Ovary (tissue), 9 donors: ENCODE measurements around the gene INPP5B. TPM values are rescaled to one million over a fixed set of nuclear protein-coding genes. Genes with fewer than 3 reads are reported as not detected.

Experiments used
- DNase-seq, 5 donors: peaks; one replicate each; pipeline ENCODE4 v3.0.0-alpha.2; 2019 to 2020
- H3K27ac ChIP-seq, 2 donors: fragments of 200-600 bp; one replicate each; pipeline versions ENCODE4 v1.5.1 to v1.8.0; 2019 to 2022
- H3K27me3 ChIP-seq: fragments of 200-600 bp; one replicate; pipeline ENCODE4 v1.8.0; 2022
- H3K36me3 ChIP-seq: fragments of 200-600 bp; sonication (generic); one replicate; pipeline ENCODE4 v1.5.1; 2019
- H3K4me1 ChIP-seq: one replicate; pipeline ENCODE4 v1.8.1; 2013; ENCODE audit warnings: mild to moderate bottlenecking, moderate library complexity; ENCODE audit not compliant: insufficient read depth
- H3K4me3 ChIP-seq: fragments of 200-600 bp; sonication (generic); one replicate; pipeline ENCODE4 v1.5.1; 2017
- H3K9me3 ChIP-seq, 2 donors: fragments of 200-600 bp in 1 of 2; sonication (generic) in 1 of 2; one replicate each; pipeline versions ENCODE4 v1.5.1 to v1.8.1; 2013 to 2019; ENCODE audit warnings: mild to moderate bottlenecking in 1 of 2, moderate library complexity in 1 of 2
- EP300 ChIP-seq: sonication (generic); formaldehyde crosslinking; IDR thresholded peaks from one replicate; pipeline ENCODE4 v1.6.1; 2017; ENCODE audit warnings: antibody characterized with exemption
- POLR2A ChIP-seq: fragments of 450-650 bp; IDR thresholded peaks from one replicate; pipeline ENCODE4 v1.6.1; 2017; ENCODE audit warnings: antibody characterized with exemption, mild to moderate bottlenecking, moderate library complexity
- WGBS, 3 donors: extraction: QIAGEN DNeasy Blood & Tissue Kit in 1 of 3; methylation state at CpG; one replicate each; pipeline versions ENCODE4 v1.1.5 to v1.1.7; 2013 to 2017; 5-methylcytosine and 5-hydroxymethylcytosine counted together
- intact Hi-C, 4 donors: fragments of 100-400 bp; cut with DNase I; formaldehyde crosslinking; loops; one replicate each; pipeline versions ENCODE4 v1.11.0 to v1.15.1; 2022 to 2023
- polyA plus RNA-seq, 2 donors: library from polyadenylated mRNA; stranded (reverse); fragments of 200-250 nt in 1 of 2; fragments of 350-450 nt in 1 of 2; fragmentation: Illumina TruSeq in 1 of 2; extraction: RNeasy Lipid Tissue Mini Kit (QIAGEN cat#74804) in 1 of 2; gene quantifications; one replicate each; pipeline ENCODE4 v1.2.3, GENCODE V29; 2013 to 2014
- total RNA-seq, 7 donors: library from RNA; depleted of rRNA in 2 of 7; stranded (reverse); fragments of >200 nt in 2 of 7; fragmentation: NEBNext Ultra II Directional in 3 of 7; extraction: Animal tissue kit (Norgen Biotek cat#: 25700) in 3 of 7; gene quantifications; one replicate each; pipeline versions ENCODE4 v1.1.0 to v1.2.4, GENCODE V29; 2016 to 2023
- TF ChIP-seq, protein P1 (sequence below), 3 donors: fragments of 450-650 bp in 2 of 3; fragments of 200-600 bp in 1 of 3; IDR thresholded peaks; one replicate each; pipeline versions ENCODE4 v1.5.1 to v1.8.0; 2016 to 2022; ENCODE audit warnings: antibody characterized with exemption in 3 of 3, mild to moderate bottlenecking in 1 of 3
- donor health status: DM: no; HTN: no; CAD: no; lungs with moderate emphysema.
- donor health status: DM: no; HTN: no; CAD: no.
- donor health status: Bipolar disorder and iron deficiency.
- donor health status: DM: yes; HTN: yes; CAD: no.
- donor health status: DM: no; HTN: no; CAD: no.
- donor health status: DM: yes; HTN: yes; CAD: no.

The INPP5B gene
- total and polyA plus RNA-seq, 9 donors: 23.2 to 68.5 (median 33.5) TPM

DNA sequence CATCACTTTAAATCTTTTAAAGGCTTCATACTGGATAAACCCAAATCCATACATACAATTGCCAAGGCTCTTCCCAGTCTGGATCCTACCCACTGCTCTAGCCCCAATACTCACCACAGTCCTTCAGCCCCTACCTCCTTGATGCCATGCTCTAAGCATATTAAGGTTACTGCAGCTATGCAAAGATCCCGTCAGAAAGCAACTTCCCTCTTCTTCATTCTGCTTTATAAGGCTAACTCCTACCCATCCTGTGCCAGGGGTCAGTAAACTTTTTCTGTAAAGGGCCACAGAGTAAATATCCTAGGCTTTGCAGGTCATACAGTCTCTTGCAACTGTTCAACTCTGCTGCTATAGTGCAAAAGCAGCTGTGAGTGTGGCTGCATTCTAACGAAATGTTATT, 53.2 kb downstream of the INPP5B start:
- DNase-seq: no peak
- Histone ChIP-seq H3K4me3 (no peak overlapping the region), H3K27me3 (no peaks in the 10 kb centered on the region), H3K36me3 (no peaks in the 10 kb centered on the region), H3K4me1 (no peaks in the 10 kb centered on the region), H3K9me3 (no peaks in the 10 kb centered on the region), H3K27ac (no peak overlapping the region)
- TF ChIP-seq, protein P1, sequence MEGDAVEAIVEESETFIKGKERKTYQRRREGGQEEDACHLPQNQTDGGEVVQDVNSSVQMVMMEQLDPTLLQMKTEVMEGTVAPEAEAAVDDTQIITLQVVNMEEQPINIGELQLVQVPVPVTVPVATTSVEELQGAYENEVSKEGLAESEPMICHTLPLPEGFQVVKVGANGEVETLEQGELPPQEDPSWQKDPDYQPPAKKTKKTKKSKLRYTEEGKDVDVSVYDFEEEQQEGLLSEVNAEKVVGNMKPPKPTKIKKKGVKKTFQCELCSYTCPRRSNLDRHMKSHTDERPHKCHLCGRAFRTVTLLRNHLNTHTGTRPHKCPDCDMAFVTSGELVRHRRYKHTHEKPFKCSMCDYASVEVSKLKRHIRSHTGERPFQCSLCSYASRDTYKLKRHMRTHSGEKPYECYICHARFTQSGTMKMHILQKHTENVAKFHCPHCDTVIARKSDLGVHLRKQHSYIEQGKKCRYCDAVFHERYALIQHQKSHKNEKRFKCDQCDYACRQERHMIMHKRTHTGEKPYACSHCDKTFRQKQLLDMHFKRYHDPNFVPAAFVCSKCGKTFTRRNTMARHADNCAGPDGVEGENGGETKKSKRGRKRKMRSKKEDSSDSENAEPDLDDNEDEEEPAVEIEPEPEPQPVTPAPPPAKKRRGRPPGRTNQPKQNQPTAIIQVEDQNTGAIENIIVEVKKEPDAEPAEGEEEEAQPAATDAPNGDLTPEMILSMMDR (IDR thresholded peaks at IDR 0.05): no peak
- TF ChIP-seq POLR2A: no peak
- 91 to 93% (median 91%) methylated on average over 2 of the region's 2 CpGs for WGBS, 3 donors
- intact Hi-C loops: no loop called here

DNA sequence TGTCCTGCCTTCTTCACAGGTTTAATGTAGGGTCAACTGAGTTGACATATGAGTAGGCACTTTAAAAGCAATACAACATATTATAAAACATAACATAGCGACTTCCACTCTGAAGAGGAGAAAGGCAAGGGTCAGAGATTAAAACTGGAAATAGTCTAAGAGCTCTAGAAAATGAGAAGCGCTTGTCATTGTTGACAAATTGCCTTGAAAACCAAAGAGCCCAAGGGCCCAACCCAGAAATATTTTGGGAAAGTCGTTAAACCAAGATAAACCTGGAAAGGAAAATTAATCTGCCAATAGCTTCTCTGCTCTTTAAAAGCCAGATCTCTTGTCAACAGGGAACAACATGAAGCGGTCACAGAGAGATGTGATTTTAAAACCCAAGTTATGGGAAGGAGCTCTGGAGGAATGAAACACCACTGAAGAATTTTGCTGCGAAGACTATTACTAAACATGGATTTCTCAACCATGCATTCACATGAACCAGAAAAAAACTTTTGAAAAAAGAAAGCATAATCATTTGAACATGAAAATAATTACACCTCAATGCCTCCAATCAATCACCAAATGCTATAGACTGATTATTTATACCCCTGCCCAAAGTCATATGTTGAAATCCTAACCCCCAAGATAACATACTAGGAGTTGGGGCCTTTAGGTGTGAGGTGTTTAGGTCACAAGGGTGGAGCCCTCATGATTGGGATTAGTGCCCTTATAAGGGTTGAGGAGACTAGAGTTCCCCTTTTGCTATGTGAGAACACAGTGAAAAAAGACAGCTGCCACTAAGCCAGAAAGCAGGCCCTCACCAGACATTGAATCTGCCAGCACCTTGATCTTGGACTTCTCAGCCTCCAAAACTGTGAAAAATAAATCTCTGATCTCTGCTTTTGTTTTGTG, 54.5 kb downstream of the INPP5B start:
- no peaks in the 10 kb centered on the region for H3K27me3 ChIP-seq
- H3K27ac ChIP-seq: no peak overlapping the region
- WGBS, 3 donors: 74 to 81% (median 74%) methylated on average over 5 of the region's 5 CpGs
- no peaks in the 10 kb centered on the region for H3K9me3 ChIP-seq
- no peaks in the 10 kb centered on the region for H3K4me1 ChIP-seq
- no peaks in the 10 kb centered on the region for H3K36me3 ChIP-seq
- intact Hi-C loops: no loop called here
- TF ChIP-seq, protein P1 (IDR thresholded peaks at IDR 0.05): no peak
- no peak overlapping the region for H3K4me3 ChIP-seq
- no peak for DNase-seq

DNA sequence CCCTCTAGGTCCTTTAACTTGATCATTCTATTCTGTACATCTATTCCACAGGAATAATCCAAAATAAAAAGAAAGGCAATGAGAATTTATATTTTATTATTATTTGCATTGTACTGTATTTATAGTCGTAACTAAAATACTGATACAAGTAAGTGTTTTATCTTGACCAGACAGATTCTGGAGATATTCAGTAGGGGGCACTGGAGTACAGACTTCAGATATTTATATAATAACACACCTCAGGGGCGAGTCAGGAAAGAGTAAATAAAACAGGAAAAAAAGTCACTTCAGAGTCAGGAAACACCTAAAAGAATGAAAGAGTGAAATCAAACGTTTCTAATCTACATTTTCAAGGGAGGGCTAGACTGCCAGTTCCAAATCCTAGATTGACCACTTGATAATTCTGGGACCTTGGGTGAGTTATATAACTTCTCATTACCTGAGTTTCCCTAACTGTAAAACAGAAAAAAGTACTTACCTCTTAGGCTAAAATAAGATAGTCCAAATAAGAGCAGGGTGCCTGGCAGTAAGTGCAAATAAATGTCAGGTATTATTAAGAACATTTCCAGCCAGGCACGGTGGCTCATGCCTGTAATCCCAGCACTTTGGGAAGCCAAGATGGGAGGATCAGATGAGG, 56.4 kb downstream of the INPP5B start:
- no peak for TF ChIP-seq POLR2A
- no peak for TF ChIP-seq EP300
- TF ChIP-seq, protein P1 (IDR thresholded peaks at IDR 0.05): no peak
- no peaks in the 10 kb centered on the region for H3K27me3 ChIP-seq
- H3K36me3 ChIP-seq: no peaks in the 10 kb centered on the region
- intact Hi-C loops: no loop called here
- H3K4me3 ChIP-seq: no peak overlapping the region
- no peaks in the 10 kb centered on the region for H3K4me1 ChIP-seq
- no peak for DNase-seq
- no peaks in the 10 kb centered on the region for H3K9me3 ChIP-seq
- 38 to 47% (median 38%) methylated on average over 4 of the region's 4 CpGs for WGBS, 3 donors
- no peak overlapping the region for H3K27ac ChIP-seq

DNA sequence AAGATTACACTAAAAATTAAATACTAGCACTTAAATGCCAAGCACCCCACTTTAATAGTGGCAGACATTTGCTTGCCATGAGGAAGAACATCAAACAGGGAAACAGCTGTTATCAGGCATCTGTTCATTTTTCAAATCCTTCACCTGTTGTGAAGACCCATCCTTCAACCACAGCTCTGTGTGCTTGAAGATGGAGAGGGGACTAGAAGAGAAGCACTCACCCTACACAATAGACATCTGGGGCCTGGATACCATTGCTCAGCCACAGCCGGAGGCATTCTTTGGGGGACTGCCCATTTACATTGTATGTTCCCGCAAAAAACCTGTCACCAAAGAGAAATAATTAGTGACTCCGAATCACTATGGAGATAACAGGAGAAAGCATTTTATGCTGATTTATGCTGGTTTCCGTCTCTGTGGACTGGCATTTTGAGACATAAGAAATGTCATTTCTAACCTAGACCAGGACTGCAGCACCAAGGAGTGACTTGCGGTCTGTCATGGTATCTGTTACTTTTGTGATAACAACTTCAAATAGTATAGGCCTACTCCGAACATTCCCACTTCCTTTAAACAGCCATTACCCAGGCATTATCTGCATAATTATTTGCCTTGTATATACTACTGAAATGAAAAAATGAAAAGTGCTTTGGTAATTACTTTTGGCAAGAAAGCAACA, 58.7 kb downstream of the INPP5B start:
- WGBS, 3 donors: 72 to 93% (median 79%) methylated on average over 6 of the region's 6 CpGs
- Histone ChIP-seq H3K9me3 (no peaks in the 10 kb centered on the region), H3K27ac (no peak overlapping the region), H3K27me3 (no peaks in the 10 kb centered on the region), H3K36me3 (no peaks in the 10 kb centered on the region), H3K4me1 (no peaks in the 10 kb centered on the region), H3K4me3 (no peak overlapping the region)
- intact Hi-C loops: loop anchor here in 1 of 4 donors (10.0 kb wide), 1 partner anchor 87 kb away; no protein-coding TSS in a partner anchor
- no peak for DNase-seq
- TF ChIP-seq EP300: no peak
- TF ChIP-seq, protein P1 (IDR thresholded peaks at IDR 0.05): no peak
- no peak for TF ChIP-seq POLR2A
